ENCODE results near the gene C1orf146. TPM values are rescaled to one million over a fixed set of nuclear protein-coding genes. Genes with fewer than 3 reads are reported as not detected.

Gene C1orf146
- total and polyA plus RNA-seq, 2 donors from 2014 or later, result not detected

GRCh38 chr1:92191726-92192125 is 26.0 kb upstream of the C1orf146 start:
- Histone ChIP-seq H3K27ac (ENCODE audit: low read depth in 2 of 2, low read length in 2 of 2) (no peak overlapping the region), H3K36me3 (ENCODE audit: control insufficient read depth in 2 of 3, insufficient read depth in 3 of 3, low read length in 3 of 3) (no peaks in the 10 kb centered on the region), H3K27me3 (ENCODE audit: control insufficient read depth, insufficient read depth, low read length) (no peaks in the 10 kb centered on the region), H3K4me3 (ENCODE audit: low read length in 3 of 3) (no peak overlapping the region), H3K9me3 (ENCODE audit: control insufficient read depth in 2 of 3, insufficient read depth in 1 of 3, low read length in 3 of 3) (no peaks in the 10 kb centered on the region), H3K4me1 (ENCODE audit: control insufficient read depth in 2 of 3, insufficient read depth in 2 of 3, low read depth in 1 of 3, low read length in 3 of 3) (no peaks in the 10 kb centered on the region), H3K9ac (ENCODE audit: low read length in 3 of 3) (no peak overlapping the region)
- no peak for DNase-seq
- FAIRE-seq, result no peak
- TF ChIP-seq, protein P1, sequence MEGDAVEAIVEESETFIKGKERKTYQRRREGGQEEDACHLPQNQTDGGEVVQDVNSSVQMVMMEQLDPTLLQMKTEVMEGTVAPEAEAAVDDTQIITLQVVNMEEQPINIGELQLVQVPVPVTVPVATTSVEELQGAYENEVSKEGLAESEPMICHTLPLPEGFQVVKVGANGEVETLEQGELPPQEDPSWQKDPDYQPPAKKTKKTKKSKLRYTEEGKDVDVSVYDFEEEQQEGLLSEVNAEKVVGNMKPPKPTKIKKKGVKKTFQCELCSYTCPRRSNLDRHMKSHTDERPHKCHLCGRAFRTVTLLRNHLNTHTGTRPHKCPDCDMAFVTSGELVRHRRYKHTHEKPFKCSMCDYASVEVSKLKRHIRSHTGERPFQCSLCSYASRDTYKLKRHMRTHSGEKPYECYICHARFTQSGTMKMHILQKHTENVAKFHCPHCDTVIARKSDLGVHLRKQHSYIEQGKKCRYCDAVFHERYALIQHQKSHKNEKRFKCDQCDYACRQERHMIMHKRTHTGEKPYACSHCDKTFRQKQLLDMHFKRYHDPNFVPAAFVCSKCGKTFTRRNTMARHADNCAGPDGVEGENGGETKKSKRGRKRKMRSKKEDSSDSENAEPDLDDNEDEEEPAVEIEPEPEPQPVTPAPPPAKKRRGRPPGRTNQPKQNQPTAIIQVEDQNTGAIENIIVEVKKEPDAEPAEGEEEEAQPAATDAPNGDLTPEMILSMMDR (IDR thresholded peaks at IDR 0.05; ENCODE audit: borderline replicate concordance, extremely low read depth, insufficient read depth), result no peak
- intact Hi-C loops (cut with DNase I), result no loop called here

- H3K27ac ChIP-seq (ENCODE audit: low read depth in 2 of 2, low read length in 2 of 2), result no peak overlapping the region
- no peaks in the 10 kb centered on the region for H3K36me3 ChIP-seq (ENCODE audit: control insufficient read depth in 2 of 3, insufficient read depth in 3 of 3, low read length in 3 of 3)
- intact Hi-C loops (cut with DNase I), result no loop called here
- no peak overlapping the region for H3K9ac ChIP-seq (ENCODE audit: low read length in 3 of 3)
- no peaks in the 10 kb centered on the region for H3K9me3 ChIP-seq (ENCODE audit: control insufficient read depth in 2 of 3, insufficient read depth in 1 of 3, low read length in 3 of 3)
- no peak overlapping the region for H3K4me3 ChIP-seq (ENCODE audit: low read length in 3 of 3)
- DNase-seq (no peak), FAIRE-seq (no peak)
- H3K4me1 ChIP-seq (ENCODE audit: control insufficient read depth in 2 of 3, insufficient read depth in 2 of 3, low read depth in 1 of 3, low read length in 3 of 3), result no peaks in the 10 kb centered on the region
- H3K27me3 ChIP-seq (ENCODE audit: control insufficient read depth, insufficient read depth, low read length), result no peaks in the 10 kb centered on the region
- TF ChIP-seq, protein P1 (IDR thresholded peaks at IDR 0.05; ENCODE audit: borderline replicate concordance, extremely low read depth, insufficient read depth), result no peak
Measured at GRCh38 chr1:92192246-92192645, 25.5 kb upstream of the C1orf146 start.

DNA sequence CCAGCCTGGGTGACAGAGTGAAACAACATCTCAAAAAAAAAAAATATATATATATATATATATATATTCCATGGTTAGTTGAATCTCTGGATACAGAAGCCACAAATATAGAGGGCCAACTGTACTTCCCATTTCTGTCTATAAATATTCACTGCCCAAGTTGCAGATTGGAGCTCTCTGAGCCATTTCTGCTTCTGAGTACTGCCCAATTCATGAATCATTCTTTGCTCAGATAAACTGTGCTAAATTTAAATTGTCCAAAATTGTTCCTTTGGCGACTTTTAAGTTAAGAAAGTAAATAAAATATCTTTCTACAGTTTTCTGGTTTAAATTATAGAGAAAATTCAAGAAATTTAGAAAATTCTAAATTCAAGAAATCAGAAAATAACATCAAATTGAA is 23.2 kb upstream of the C1orf146 start:
- Histone ChIP-seq H3K4me1 (ENCODE audit: control insufficient read depth in 2 of 3, insufficient read depth in 2 of 3, low read depth in 1 of 3, low read length in 3 of 3) (no peaks in the 10 kb centered on the region), H3K36me3 (ENCODE audit: control insufficient read depth in 2 of 3, insufficient read depth in 3 of 3, low read length in 3 of 3) (no peaks in the 10 kb centered on the region), H3K9ac (ENCODE audit: low read length in 3 of 3) (no peak overlapping the region), H3K4me3 (ENCODE audit: low read length in 3 of 3) (no peak overlapping the region), H3K27ac (ENCODE audit: low read depth in 2 of 2, low read length in 2 of 2) (no peak overlapping the region), H3K9me3 (ENCODE audit: control insufficient read depth in 2 of 3, insufficient read depth in 1 of 3, low read length in 3 of 3) (no peaks in the 10 kb centered on the region), H3K27me3 (ENCODE audit: control insufficient read depth, insufficient read depth, low read length) (no peaks in the 10 kb centered on the region)
- intact Hi-C loops (cut with DNase I), result no loop called here
- DNase-seq (no peak), FAIRE-seq (no peak)
- TF ChIP-seq, protein P1 (IDR thresholded peaks at IDR 0.05; ENCODE audit: borderline replicate concordance, extremely low read depth, insufficient read depth), result no peak

GRCh38 chr1:92201973-92202372 is 15.7 kb upstream of the C1orf146 start:
- intact Hi-C loops (cut with DNase I), result no loop called here
- no peak for FAIRE-seq
- TF ChIP-seq, protein P1 (IDR thresholded peaks at IDR 0.05; ENCODE audit: borderline replicate concordance, extremely low read depth, insufficient read depth), result no peak

More at GRCh38 chr1:92201973-92202372, 15.7 kb upstream of the C1orf146 start:
- Histone ChIP-seq H3K27me3 (ENCODE audit: control insufficient read depth, insufficient read depth, low read length) (no peaks in the 10 kb centered on the region), H3K4me3 (ENCODE audit: low read length in 3 of 3) (no peak overlapping the region), H3K4me1 (ENCODE audit: control insufficient read depth in 2 of 3, insufficient read depth in 2 of 3, low read depth in 1 of 3, low read length in 3 of 3) (no peaks in the 10 kb centered on the region), H3K9ac (ENCODE audit: low read length in 3 of 3) (no peak overlapping the region), H3K9me3 (ENCODE audit: control insufficient read depth in 2 of 3, insufficient read depth in 1 of 3, low read length in 3 of 3) (peaks cover 0 to 6% (median 0%) of the 10 kb centered on the region in 3 donors), H3K27ac (ENCODE audit: low read depth in 2 of 2, low read length in 2 of 2) (no peak overlapping the region), H3K36me3 (ENCODE audit: control insufficient read depth in 2 of 3, insufficient read depth in 3 of 3, low read length in 3 of 3) (no peaks in the 10 kb centered on the region)
- no peak for DNase-seq
